Ovary (tissue), 3 donors: Measurements from ENCODE around the gene PGAP1.

Source experiments
- CTCF ChIP-seq, 3 donors: fragments of 450-650 bp in 2 of 3; fragments of 200-600 bp in 1 of 3; IDR thresholded peaks; one replicate each; pipeline versions ENCODE4 v1.5.1 to v1.8.0; 2016 to 2022; ENCODE audit warnings: antibody characterized with exemption in 3 of 3, mild to moderate bottlenecking in 1 of 3
- EP300 ChIP-seq: sonication (generic); formaldehyde crosslinking; IDR thresholded peaks from one replicate; pipeline ENCODE4 v1.6.1; 2017; ENCODE audit warnings: antibody characterized with exemption
- POLR2A ChIP-seq: fragments of 450-650 bp; IDR thresholded peaks from one replicate; pipeline ENCODE4 v1.6.1; 2017; ENCODE audit warnings: antibody characterized with exemption, mild to moderate bottlenecking, moderate library complexity
- donor health status: DM: no; HTN: no; CAD: no.

DNA sequence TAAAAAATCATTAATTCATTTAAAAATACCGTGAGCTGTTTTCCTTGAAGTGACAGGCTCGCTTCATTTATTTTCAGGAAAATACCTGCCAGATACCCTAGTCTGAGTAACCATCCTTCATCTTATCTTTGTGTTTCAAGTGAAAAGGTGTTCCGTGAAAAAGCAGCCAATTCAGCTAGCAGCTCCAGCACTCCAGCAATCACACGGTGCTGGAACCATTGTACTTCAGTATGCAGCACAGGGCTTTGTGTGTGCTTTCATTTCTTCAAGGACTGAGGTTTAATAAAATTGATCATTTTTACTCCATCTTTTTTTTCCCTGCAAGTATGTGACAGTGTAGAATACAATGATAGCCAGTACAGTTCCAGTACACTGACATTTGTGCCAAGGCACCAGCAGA, 39.1 kb upstream of the PGAP1 start:
- TF ChIP-seq CTCF (IDR thresholded peaks at IDR 0.05) (no peak), POLR2A (no peak), EP300 (no peak)
